ENCODE results near the gene PRKN.

- TF ChIP-seq, protein P1, sequence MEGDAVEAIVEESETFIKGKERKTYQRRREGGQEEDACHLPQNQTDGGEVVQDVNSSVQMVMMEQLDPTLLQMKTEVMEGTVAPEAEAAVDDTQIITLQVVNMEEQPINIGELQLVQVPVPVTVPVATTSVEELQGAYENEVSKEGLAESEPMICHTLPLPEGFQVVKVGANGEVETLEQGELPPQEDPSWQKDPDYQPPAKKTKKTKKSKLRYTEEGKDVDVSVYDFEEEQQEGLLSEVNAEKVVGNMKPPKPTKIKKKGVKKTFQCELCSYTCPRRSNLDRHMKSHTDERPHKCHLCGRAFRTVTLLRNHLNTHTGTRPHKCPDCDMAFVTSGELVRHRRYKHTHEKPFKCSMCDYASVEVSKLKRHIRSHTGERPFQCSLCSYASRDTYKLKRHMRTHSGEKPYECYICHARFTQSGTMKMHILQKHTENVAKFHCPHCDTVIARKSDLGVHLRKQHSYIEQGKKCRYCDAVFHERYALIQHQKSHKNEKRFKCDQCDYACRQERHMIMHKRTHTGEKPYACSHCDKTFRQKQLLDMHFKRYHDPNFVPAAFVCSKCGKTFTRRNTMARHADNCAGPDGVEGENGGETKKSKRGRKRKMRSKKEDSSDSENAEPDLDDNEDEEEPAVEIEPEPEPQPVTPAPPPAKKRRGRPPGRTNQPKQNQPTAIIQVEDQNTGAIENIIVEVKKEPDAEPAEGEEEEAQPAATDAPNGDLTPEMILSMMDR (IDR thresholded peaks at IDR 0.05; ENCODE audit: low read length): no peak
- no peak for TF ChIP-seq EZH2phosphoT487 (IDR thresholded peaks at IDR 0.05; ENCODE audit: low read length)
Observed at GRCh38 chr6:162387718-162388382, 339.7 kb downstream of the PRKN start.
